ENCODE measurements around the gene KIF5A.

DNA sequence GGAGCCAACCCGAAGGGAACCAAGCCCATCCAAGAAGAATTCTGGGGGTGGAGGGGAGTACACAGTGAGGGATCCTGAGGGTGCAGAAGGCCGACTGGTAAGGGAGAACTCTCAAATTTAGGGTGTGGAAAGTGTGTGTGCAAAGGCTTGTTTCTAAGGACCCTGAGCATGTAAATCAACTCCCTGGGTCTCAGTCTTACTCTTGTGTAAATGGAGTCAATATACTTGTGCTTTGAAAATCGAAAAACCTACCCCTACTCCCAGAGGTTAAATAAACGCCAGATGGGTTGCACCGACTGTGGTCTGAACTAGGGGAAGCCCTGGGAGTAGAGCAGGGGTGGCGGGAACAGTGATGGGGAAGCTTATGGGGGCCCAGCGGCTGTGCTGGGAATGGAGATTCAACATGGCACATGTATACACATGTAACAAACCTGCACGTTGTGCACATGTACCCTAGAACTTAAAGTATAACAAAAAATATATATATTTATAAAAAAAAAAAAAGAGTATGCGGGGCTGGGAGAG lies 77.1 kb downstream of the KIF5A start:
- TF ChIP-seq EZH2 (IDR thresholded peaks at IDR 0.05; ENCODE audit: borderline replicate concordance, low read depth, low read length, severe bottlenecking) (no peak), GATA2 (IDR thresholded peaks at IDR 0.05; ENCODE audit: insufficient read depth, insufficient read length, low read depth, low read length) (no peak), POLR2AphosphoS5 (IDR thresholded peaks at IDR 0.05; ENCODE audit: insufficient read depth, low read depth, low read length) (no peak), JUN (IDR thresholded peaks at IDR 0.05; ENCODE audit: borderline replicate concordance, insufficient read depth, insufficient read length, low read depth) (no peak), POLR2A (IDR thresholded peaks at IDR 0.05; ENCODE audit: low read depth, low read length) (no peak)
- TF ChIP-seq, protein P1, sequence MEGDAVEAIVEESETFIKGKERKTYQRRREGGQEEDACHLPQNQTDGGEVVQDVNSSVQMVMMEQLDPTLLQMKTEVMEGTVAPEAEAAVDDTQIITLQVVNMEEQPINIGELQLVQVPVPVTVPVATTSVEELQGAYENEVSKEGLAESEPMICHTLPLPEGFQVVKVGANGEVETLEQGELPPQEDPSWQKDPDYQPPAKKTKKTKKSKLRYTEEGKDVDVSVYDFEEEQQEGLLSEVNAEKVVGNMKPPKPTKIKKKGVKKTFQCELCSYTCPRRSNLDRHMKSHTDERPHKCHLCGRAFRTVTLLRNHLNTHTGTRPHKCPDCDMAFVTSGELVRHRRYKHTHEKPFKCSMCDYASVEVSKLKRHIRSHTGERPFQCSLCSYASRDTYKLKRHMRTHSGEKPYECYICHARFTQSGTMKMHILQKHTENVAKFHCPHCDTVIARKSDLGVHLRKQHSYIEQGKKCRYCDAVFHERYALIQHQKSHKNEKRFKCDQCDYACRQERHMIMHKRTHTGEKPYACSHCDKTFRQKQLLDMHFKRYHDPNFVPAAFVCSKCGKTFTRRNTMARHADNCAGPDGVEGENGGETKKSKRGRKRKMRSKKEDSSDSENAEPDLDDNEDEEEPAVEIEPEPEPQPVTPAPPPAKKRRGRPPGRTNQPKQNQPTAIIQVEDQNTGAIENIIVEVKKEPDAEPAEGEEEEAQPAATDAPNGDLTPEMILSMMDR (IDR thresholded peaks at IDR 0.05; ENCODE audit: extremely low read depth in 1 of 2, insufficient read depth in 1 of 2, low read depth in 1 of 2, low read length in 2 of 2), result no peak

Data from endothelial cell of umbilical vein (primary cell).